Peyer's patch (tissue), 4 donors: ENCODE results near the gene DMTF1.

ENCODE experiments used
- CTCF ChIP-seq, 6 experiments: fragments of 450-650 bp in 4 of 6; fragments of 200-600 bp in 2 of 6; sonication (generic) in 1 of 6; IDR thresholded peaks; one replicate each; pipeline ENCODE4 v1.5.1; 2017 to 2019; ENCODE audit warnings: antibody characterized with exemption in 6 of 6, mild to moderate bottlenecking in 3 of 6, moderate library complexity in 1 of 6
- POLR2A ChIP-seq, 2 donors: fragments of 450-650 bp; IDR thresholded peaks; one replicate each; pipeline ENCODE4 v1.5.1; 2017; ENCODE audit warnings: antibody characterized with exemption in 2 of 2, mild to moderate bottlenecking in 2 of 2, moderate library complexity in 2 of 2

- TF ChIP-seq CTCF (IDR thresholded peaks at IDR 0.05), result no peak
- no peak for TF ChIP-seq POLR2A (IDR thresholded peaks at IDR 0.05)
These were observed 41.7 kb downstream of the DMTF1 start for GRCh38 chr7:87193912-87194311.
